Measurements from ENCODE around the gene NAB2. TPM values are rescaled to one million over a fixed set of nuclear protein-coding genes. Genes with fewer than 3 reads are reported as not detected.
A peak's percentile ranks its signal among the peaks of the same experiment; 100 is the strongest.

NAB2 gene
- total RNA-seq, 4 donors from 2014 or later, result 28.2 to 52.5 (median 36.9) TPM

DNA sequence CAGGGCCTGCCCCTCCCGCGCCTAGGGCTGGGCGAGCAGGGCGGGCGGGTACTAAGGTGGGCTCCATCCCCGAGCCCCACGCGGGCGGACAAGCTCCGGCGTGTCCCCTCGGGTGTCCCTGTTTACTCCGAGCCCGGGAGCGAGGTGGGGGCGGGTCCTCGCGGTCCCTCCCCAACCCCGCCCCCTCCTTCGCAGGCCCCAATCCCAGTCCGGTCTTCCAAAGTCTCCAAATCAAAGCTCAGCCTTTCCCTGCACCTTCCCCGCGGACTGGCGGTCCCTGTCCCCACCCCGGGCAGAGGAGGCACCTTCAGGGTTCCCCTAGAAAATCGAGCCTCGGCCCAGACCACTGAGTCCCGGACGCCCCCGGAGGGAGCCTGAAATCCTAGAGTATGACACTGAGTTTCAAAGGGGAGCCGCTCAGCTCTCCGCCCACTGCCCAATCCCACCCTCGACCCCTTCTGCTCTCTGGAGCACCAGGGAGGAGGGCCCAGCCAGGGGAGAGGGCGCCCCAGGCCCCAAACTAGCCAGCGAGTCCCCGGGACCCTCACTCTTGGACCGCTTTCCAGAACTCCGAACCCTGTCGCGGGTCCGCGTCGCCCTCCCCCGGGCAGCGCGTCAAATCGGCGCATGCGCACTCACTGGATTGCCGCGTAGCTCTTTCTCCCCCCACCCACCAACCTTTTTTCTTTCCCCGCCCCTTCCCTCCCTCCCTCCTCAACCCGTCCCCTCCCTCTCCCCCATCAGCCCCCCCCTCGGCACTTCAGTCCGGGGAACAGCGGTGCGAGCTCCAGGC, 39.0 kb downstream of the NAB2 start, which contains the start of gene LRP1:
Gene LRP1 (plus strand): TSS at position 758 of the 793 bp plus-strand sequence. CDS start 482 bp downstream, outside the sequence.
- WGBS, result under 1% methylated on average over 40 of the region's 57 CpGs
- DNase-seq (ENCODE audit: low spot score in 2 of 2), result peak in 1 of 2 donors; percentile 91

DNA sequence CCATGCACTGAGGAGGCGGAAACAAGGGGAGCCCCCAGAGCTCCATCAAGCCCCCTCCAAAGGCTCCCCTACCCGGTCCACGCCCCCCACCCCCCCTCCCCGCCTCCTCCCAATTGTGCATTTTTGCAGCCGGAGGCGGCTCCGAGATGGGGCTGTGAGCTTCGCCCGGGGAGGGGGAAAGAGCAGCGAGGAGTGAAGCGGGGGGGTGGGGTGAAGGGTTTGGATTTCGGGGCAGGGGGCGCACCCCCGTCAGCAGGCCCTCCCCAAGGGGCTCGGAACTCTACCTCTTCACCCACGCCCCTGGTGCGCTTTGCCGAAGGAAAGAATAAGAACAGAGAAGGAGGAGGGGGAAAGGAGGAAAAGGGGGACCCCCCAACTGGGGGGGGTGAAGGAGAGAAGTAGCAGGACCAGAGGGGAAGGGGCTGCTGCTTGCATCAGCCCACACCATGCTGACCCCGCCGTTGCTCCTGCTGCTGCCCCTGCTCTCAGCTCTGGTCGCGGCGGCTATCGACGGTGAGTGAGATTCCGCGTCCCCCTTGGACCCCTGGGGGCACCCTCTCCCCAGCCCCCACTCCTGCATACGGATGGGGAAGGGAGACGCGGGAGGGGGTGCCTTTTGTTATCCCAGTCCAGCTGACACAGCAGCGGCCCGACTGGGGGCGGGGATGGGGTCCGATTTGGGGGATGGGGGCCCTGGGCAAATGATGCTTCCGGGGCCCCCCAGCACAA, 39.8 kb downstream of the NAB2 start:
- TF ChIP-seq POLR2AphosphoS5 (IDR thresholded peaks at IDR 0.05), result no peak
- no peak for TF ChIP-seq EP300 (IDR thresholded peaks at IDR 0.05)
- no peak for TF ChIP-seq POLR2A (IDR thresholded peaks at IDR 0.05)
- TF ChIP-seq CTCF (IDR thresholded peaks at IDR 0.05), result no peak
- Histone ChIP-seq H3K4me3 (peak overlapping the region; percentile 88), H3K27me3 (no peaks in the 10 kb centered on the region), H3K36me3 (no peaks in the 10 kb centered on the region), H3K4me1 (peaks cover 66% of the 10 kb centered on the region), H3K9me3 (no peaks in the 10 kb centered on the region), H3K27ac (peak overlapping the region; percentile 95)
- DNase-seq (ENCODE audit: low spot score in 2 of 2), result no peak
- WGBS, result under 1% methylated on average over 35 of the region's 35 CpGs

More for the DNA sequence above, 39.0 kb downstream of the NAB2 start, which contains the start of gene LRP1:
- H3K4me3 ChIP-seq, result peak within 1 kb of the TSS; percentile 88
- H3K27ac ChIP-seq, result peak within 1 kb of the TSS; percentile 95
- H3K27me3 ChIP-seq, result no peaks in the 10 kb centered on the region
- no peaks in the 10 kb centered on the region for H3K9me3 ChIP-seq
- H3K4me1 ChIP-seq, result peaks cover 58% of the 10 kb centered on the region
- H3K36me3 ChIP-seq, result no peaks in the 10 kb centered on the region
- TF ChIP-seq POLR2AphosphoS5 (IDR thresholded peaks at IDR 0.05), result no peak
- TF ChIP-seq POLR2A (IDR thresholded peaks at IDR 0.05), result no peak
- TF ChIP-seq EP300 (IDR thresholded peaks at IDR 0.05), result no peak
- TF ChIP-seq CTCF (IDR thresholded peaks at IDR 0.05), result no peak

DNA sequence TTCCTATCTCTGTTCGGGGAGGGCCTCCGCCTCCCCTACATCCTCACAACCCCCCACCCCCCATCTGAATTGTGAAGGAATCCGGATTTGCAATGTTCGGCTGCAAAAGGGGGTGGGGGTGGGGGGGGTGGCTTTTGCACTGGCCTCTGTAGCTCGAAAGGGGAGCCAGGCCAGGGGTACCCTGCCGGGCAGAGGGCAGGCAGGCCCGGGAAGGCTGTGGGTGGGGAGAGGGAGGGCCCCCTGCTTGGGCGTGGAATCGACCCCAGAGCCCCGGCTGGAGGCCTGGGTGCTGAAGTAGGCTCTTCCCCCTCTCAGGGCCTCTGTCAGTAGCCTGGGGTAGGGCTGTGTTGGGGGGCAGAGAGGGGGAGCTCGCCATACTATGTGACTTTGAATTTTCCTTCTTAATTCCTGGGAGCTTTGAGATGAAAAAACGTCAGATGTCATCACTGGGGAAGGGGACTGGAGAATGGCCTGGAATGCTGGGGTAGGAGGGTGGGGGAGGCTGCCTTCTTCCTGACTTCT, 40.5 kb downstream of the NAB2 start:
- Histone ChIP-seq H3K27me3 (no peaks in the 10 kb centered on the region), H3K27ac (peak overlapping the region; percentile 95), H3K9me3 (no peaks in the 10 kb centered on the region), H3K36me3 (no peaks in the 10 kb centered on the region), H3K4me1 (peaks cover 73% of the 10 kb centered on the region), H3K4me3 (peak overlapping the region; percentile 88)
- no peak for DNase-seq (ENCODE audit: low spot score in 2 of 2)
- 11% methylated on average over 8 of the region's 12 CpGs for WGBS
- no peak for TF ChIP-seq POLR2AphosphoS5 (IDR thresholded peaks at IDR 0.05)
- TF ChIP-seq POLR2A (IDR thresholded peaks at IDR 0.05), result no peak
- no peak for TF ChIP-seq CTCF (IDR thresholded peaks at IDR 0.05)
- no peak for TF ChIP-seq EP300 (IDR thresholded peaks at IDR 0.05)

- Histone ChIP-seq H3K36me3 (no peaks in the 10 kb centered on the region), H3K9me3 (no peaks in the 10 kb centered on the region), H3K27ac (peak overlapping the region; percentile 95), H3K4me3 (peak overlapping the region; percentile 88), H3K27me3 (no peaks in the 10 kb centered on the region), H3K4me1 (peaks cover 75% of the 10 kb centered on the region)
- peak in 1 of 2 donors; percentile 83 for DNase-seq (ENCODE audit: low spot score in 2 of 2)
- TF ChIP-seq EP300 (IDR thresholded peaks at IDR 0.05), result no peak
- TF ChIP-seq POLR2AphosphoS5 (IDR thresholded peaks at IDR 0.05), result no peak
- no peak for TF ChIP-seq POLR2A (IDR thresholded peaks at IDR 0.05)
- TF ChIP-seq CTCF (IDR thresholded peaks at IDR 0.05), result no peak
Measured at GRCh38 chr12:57129889-57130288, 41.0 kb downstream of the NAB2 start.

DNA sequence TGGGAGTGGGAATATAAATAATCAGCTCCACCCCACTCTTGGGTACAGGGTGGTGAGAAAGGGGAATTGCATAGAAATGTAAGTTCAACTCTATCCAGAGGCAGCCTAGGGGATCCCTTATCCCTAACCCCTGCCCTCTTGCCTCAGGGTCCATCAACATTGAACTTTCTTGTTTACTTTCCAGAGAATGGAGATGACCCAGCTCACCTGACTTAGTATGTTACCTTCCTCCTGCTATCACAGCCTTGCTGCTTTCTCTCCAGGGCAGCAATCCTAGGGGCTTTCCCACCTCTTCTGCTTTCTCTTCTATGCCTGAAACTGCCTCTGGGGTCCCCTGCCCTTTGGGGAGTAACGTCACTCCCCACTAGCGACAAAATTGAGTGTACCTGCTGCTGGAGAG, 42.0 kb downstream of the NAB2 start:
- Histone ChIP-seq H3K4me3 (peak overlapping the region; percentile 88), H3K4me1 (peaks cover 85% of the 10 kb centered on the region), H3K36me3 (no peaks in the 10 kb centered on the region), H3K27me3 (no peaks in the 10 kb centered on the region), H3K9me3 (no peaks in the 10 kb centered on the region), H3K27ac (peak overlapping the region; percentile 95)
- no peak for DNase-seq (ENCODE audit: low spot score in 2 of 2)
- WGBS, result 41% methylated on average over 2 of the region's 2 CpGs
- TF ChIP-seq EP300 (IDR thresholded peaks at IDR 0.05) (no peak), POLR2A (IDR thresholded peaks at IDR 0.05) (no peak), POLR2AphosphoS5 (IDR thresholded peaks at IDR 0.05) (no peak), CTCF (IDR thresholded peaks at IDR 0.05) (no peak)
